ENCODE results near the gene PPARA. TPM values are rescaled to one million over a fixed set of nuclear protein-coding genes. Genes with fewer than 3 reads are reported as not detected.
A peak's percentile ranks its signal among the peaks of the same experiment; 100 is the strongest.

PPARA gene
- total RNA-seq, 2 donors from 2014 or later: 31.7 to 36.1 TPM

- no peak for DNase-seq (ENCODE audit: low spot score)
- ATAC-seq: peak in 1 of 2 donors; percentile 0
- no peaks in the 10 kb centered on the region for H3K36me3 Mint-ChIP-seq
- no peaks in the 10 kb centered on the region for H3K9me3 Mint-ChIP-seq
- H3K4me3 Mint-ChIP-seq: peak overlapping the region; percentile 76
- no peaks in the 10 kb centered on the region for H3K27me3 Mint-ChIP-seq
- H3K27ac Mint-ChIP-seq: peak overlapping the region; percentile 23 to 41
- H3K4me1 Mint-ChIP-seq (ENCODE audit: low read depth in 2 of 2): peaks cover 7 to 18% of the 10 kb centered on the region in 2 donors
These were observed 753 bp upstream of the PPARA start for GRCh38 chr22:46149512-46150033.

GRCh38 chr22:46150655-46151477, 540 bp downstream of the PPARA start:
- Mint-ChIP-seq H3K27ac (peak overlapping the region; percentile 60 to 80), H3K4me3 (peak overlapping the region; percentile 80), H3K4me1 (ENCODE audit: low read depth in 2 of 2) (peaks cover 11 to 23% of the 10 kb centered on the region in 2 donors), H3K36me3 (peaks cover 6% of the 10 kb centered on the region), H3K9me3 (no peaks in the 10 kb centered on the region), H3K27me3 (no peaks in the 10 kb centered on the region)
- DNase-seq (ENCODE audit: low spot score) (peak; percentile 85), ATAC-seq (peak; percentile 45 to 65)

GRCh38 chr22:46153930-46154329, 3.6 kb downstream of the PPARA start:
- H3K4me3 Mint-ChIP-seq: no peak overlapping the region
- peaks cover 18 to 26% of the 10 kb centered on the region in 2 donors for H3K4me1 Mint-ChIP-seq (ENCODE audit: low read depth in 2 of 2)
- no peaks in the 10 kb centered on the region for H3K27me3 Mint-ChIP-seq
- H3K9me3 Mint-ChIP-seq: no peaks in the 10 kb centered on the region
- ATAC-seq (no peak), DNase-seq (ENCODE audit: low spot score) (no peak)
- H3K27ac Mint-ChIP-seq: no peak overlapping the region
- H3K36me3 Mint-ChIP-seq: peaks cover 6% of the 10 kb centered on the region

GRCh38 chr22:46156031-46156430, 5.7 kb downstream of the PPARA start:
- no peak overlapping the region for H3K27ac Mint-ChIP-seq
- ATAC-seq (no peak), DNase-seq (ENCODE audit: low spot score) (no peak)
- H3K4me3 Mint-ChIP-seq: no peak overlapping the region
- H3K4me1 Mint-ChIP-seq (ENCODE audit: low read depth in 2 of 2): peaks cover 21 to 26% of the 10 kb centered on the region in 2 donors
- no peaks in the 10 kb centered on the region for H3K27me3 Mint-ChIP-seq
- H3K9me3 Mint-ChIP-seq: no peaks in the 10 kb centered on the region
- H3K36me3 Mint-ChIP-seq: peaks cover 11% of the 10 kb centered on the region

GRCh38 chr22:46158283-46158682, 8.0 kb downstream of the PPARA start:
- ATAC-seq: no peak
- H3K4me3 Mint-ChIP-seq: no peak overlapping the region
- peaks cover 11% of the 10 kb centered on the region for H3K36me3 Mint-ChIP-seq
- peaks cover 19 to 26% of the 10 kb centered on the region in 2 donors for H3K4me1 Mint-ChIP-seq (ENCODE audit: low read depth in 2 of 2)
- H3K27me3 Mint-ChIP-seq: no peaks in the 10 kb centered on the region
- DNase-seq (ENCODE audit: low spot score): no peak
- H3K9me3 Mint-ChIP-seq: no peaks in the 10 kb centered on the region
- peak overlapping the region in 1 of 2 donors; percentile 66 for H3K27ac Mint-ChIP-seq

DNA sequence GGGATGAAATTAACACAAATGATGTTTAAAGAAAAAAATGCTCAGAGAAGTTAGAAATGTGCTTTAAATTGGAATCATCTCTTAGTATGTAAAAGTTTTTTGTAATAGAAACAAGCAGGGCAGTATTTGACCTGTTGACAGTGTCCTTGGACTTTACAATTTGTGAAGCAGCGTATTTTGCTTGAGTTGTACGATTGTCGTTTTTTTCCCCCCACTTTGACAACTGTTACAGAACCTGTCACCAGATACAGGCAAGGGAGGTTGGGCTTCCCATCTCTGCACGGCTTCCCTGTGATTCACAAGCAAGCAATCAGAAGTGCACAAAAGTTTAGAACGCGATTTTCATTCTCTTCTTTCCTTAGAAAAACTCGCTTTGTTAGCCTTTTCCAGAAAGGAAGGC, 8.9 kb downstream of the PPARA start:
- Mint-ChIP-seq H3K9me3 (no peaks in the 10 kb centered on the region), H3K27me3 (no peaks in the 10 kb centered on the region), H3K27ac (no peak overlapping the region), H3K4me1 (ENCODE audit: low read depth in 2 of 2) (peaks cover 22 to 29% of the 10 kb centered on the region in 2 donors), H3K36me3 (peaks cover 11% of the 10 kb centered on the region), H3K4me3 (no peak overlapping the region)
- no peak for ATAC-seq
- DNase-seq (ENCODE audit: low spot score): no peak

- H3K27me3 Mint-ChIP-seq: no peaks in the 10 kb centered on the region
- ATAC-seq: no peak
- DNase-seq (ENCODE audit: low spot score): no peak
These were observed 9.5 kb downstream of the PPARA start for GRCh38 chr22:46159777-46160176.

GRCh38 chr22:46162285-46162684, 12.0 kb downstream of the PPARA start:
- Mint-ChIP-seq H3K27ac (no peak overlapping the region), H3K4me1 (ENCODE audit: low read depth in 2 of 2) (peaks cover 17 to 28% of the 10 kb centered on the region in 2 donors), H3K27me3 (no peaks in the 10 kb centered on the region), H3K36me3 (peaks cover 5% of the 10 kb centered on the region), H3K9me3 (no peaks in the 10 kb centered on the region), H3K4me3 (no peak overlapping the region)
- ATAC-seq (no peak), DNase-seq (ENCODE audit: low spot score) (no peak)

More at GRCh38 chr22:46159777-46160176, 9.5 kb downstream of the PPARA start:
- Mint-ChIP-seq H3K27ac (no peak overlapping the region), H3K36me3 (peaks cover 10% of the 10 kb centered on the region), H3K9me3 (no peaks in the 10 kb centered on the region), H3K4me1 (ENCODE audit: low read depth in 2 of 2) (peaks cover 21 to 29% of the 10 kb centered on the region in 2 donors), H3K4me3 (no peak overlapping the region)

- no peak for ATAC-seq
- Mint-ChIP-seq H3K27me3 (no peaks in the 10 kb centered on the region), H3K27ac (peak overlapping the region in 1 of 2 donors; percentile 57), H3K9me3 (no peaks in the 10 kb centered on the region), H3K36me3 (peaks cover 5% of the 10 kb centered on the region), H3K4me1 (ENCODE audit: low read depth in 2 of 2) (peaks cover 12 to 22% of the 10 kb centered on the region in 2 donors), H3K4me3 (no peak overlapping the region)
- DNase-seq (ENCODE audit: low spot score): no peak
These were observed 12.6 kb downstream of the PPARA start for GRCh38 chr22:46162771-46163556.

DNA sequence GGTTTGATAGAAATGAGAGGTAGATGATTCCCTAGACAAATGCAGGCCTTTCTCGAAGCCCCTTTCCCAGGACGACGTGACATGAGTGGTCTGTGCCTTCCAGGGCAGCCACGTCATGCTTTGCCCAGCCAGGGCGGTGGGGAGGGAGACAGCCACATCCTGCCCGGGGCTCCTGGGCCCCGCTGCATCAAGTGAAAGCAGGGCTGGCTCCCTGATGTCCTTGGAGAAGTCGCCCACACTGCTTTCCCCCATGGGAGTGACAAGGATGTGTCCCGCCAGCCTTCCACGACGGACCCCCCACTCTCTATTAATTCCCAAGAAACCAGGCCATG, 13.2 kb downstream of the PPARA start:
- DNase-seq (ENCODE audit: low spot score) (no peak), ATAC-seq (peak; percentile 62 to 65)
- Mint-ChIP-seq H3K9me3 (no peaks in the 10 kb centered on the region), H3K27ac (peak overlapping the region in 1 of 2 donors; percentile 57), H3K27me3 (no peaks in the 10 kb centered on the region), H3K36me3 (peaks cover 5% of the 10 kb centered on the region), H3K4me1 (ENCODE audit: low read depth in 2 of 2) (peaks cover 11 to 21% of the 10 kb centered on the region in 2 donors), H3K4me3 (no peak overlapping the region)

- no peaks in the 10 kb centered on the region for H3K27me3 Mint-ChIP-seq
These were observed 15.7 kb downstream of the PPARA start for GRCh38 chr22:46165977-46166376.

GRCh38 chr22:46169628-46170027, 19.3 kb downstream of the PPARA start:
- no peak for DNase-seq (ENCODE audit: low spot score)
- Mint-ChIP-seq H3K27ac (no peak overlapping the region), H3K36me3 (no peaks in the 10 kb centered on the region), H3K27me3 (no peaks in the 10 kb centered on the region), H3K4me3 (no peak overlapping the region), H3K4me1 (ENCODE audit: low read depth in 2 of 2) (peaks cover 18 to 28% of the 10 kb centered on the region in 2 donors), H3K9me3 (no peaks in the 10 kb centered on the region)
- ATAC-seq: peak in 1 of 2 donors; percentile 44

More at GRCh38 chr22:46165977-46166376, 15.7 kb downstream of the PPARA start:
- H3K4me3 Mint-ChIP-seq: no peak overlapping the region
- H3K36me3 Mint-ChIP-seq: no peaks in the 10 kb centered on the region
- no peaks in the 10 kb centered on the region for H3K9me3 Mint-ChIP-seq
- DNase-seq (ENCODE audit: low spot score) (no peak), ATAC-seq (no peak)
- H3K4me1 Mint-ChIP-seq (ENCODE audit: low read depth in 2 of 2): peaks cover 6 to 16% of the 10 kb centered on the region in 2 donors
- no peak overlapping the region for H3K27ac Mint-ChIP-seq

DNA sequence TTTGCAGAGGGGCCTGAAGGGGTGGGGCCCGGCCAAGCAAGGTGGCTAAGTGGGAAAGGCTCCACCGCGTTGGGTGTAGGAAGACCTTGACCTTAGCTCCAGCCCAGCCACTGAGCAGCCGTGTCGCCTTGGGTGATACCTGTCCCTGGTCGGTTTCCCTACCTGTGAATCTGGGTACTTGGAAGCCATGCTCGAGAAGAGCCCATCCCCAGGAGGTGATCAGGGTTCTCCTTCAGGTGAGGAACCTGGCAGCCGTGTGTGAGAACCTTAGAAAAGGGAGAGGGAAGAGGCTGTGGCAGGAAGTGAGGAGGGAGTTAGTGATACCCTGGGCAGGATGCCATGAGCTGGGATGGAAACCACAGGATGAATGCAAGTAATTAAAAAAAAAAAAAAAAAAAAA, 21.6 kb downstream of the PPARA start:
- ATAC-seq (peak in 1 of 2 donors; percentile 6), DNase-seq (ENCODE audit: low spot score) (no peak)
- Mint-ChIP-seq H3K4me3 (no peak overlapping the region), H3K36me3 (no peaks in the 10 kb centered on the region), H3K27me3 (no peaks in the 10 kb centered on the region), H3K9me3 (no peaks in the 10 kb centered on the region), H3K27ac (no peak overlapping the region), H3K4me1 (ENCODE audit: low read depth in 2 of 2) (peaks cover 18 to 25% of the 10 kb centered on the region in 2 donors)
